Right lobe of liver (tissue), 4 donors: ENCODE measurements around the gene CACNB2.

Experiments used
- CTCF ChIP-seq, 4 donors: fragments of 200-600 bp in 3 of 4; fragments of 450-650 bp in 1 of 4; IDR thresholded peaks; one replicate each; pipeline versions ENCODE4 v1.5.1 to v1.8.0; 2016 to 2022; ENCODE audit warnings: antibody characterized with exemption in 4 of 4, mild to moderate bottlenecking in 2 of 4
- POLR2A ChIP-seq: fragments of 450-650 bp; IDR thresholded peaks from one replicate; pipeline ENCODE4 v1.6.1; 2017; ENCODE audit warnings: antibody characterized with exemption, mild to moderate bottlenecking
- donor health status: DM: no; HTN: no; CAD: no.
- donor health status: DM: no; HTN: no; CAD: no.
- donor health status: DM: no; HTN: yes; CAD: no.

DNA sequence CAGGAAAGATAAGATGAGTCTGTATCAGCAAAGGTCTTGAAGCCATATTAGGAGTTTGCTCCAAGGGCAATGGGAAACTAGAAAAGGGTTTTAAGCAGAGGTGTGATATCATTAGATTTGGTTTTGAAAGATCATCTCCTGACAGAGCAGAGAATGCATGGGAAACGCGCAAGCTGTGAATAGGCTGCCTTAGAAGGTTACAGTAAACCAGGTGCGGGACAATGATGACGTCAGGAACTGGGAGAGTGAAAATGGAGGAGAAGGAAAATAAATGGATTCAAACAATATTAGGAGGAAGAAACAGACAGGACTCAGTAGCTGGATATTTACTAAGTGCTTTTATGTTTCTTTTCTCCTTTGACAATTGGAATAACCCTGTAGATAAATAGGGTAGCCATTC, 50.6 kb downstream of the CACNB2 start:
- TF ChIP-seq CTCF (IDR thresholded peaks at IDR 0.05) (no peak), POLR2A (no peak)
